Adrenal gland (tissue), 12 donors: ENCODE data around the gene OGDH. TPM values are rescaled to one million over a fixed set of nuclear protein-coding genes. Genes with fewer than 3 reads are reported as not detected.

Source experiments
- DNase-seq, 7 donors: peaks; one replicate each; pipeline ENCODE4 v3.0.0-alpha.2; 2019 to 2020
- H3K27ac ChIP-seq, 5 donors: fragments of 200-600 bp; sonication (generic) in 4 of 5; 1 replicate in 3 of 5; 2 replicates in 2 of 5; pipeline versions ENCODE4 v1.5.1 to v1.8.0; 2016 to 2020; ENCODE audit warnings: mild to moderate bottlenecking in 1 of 5
- H3K27me3 ChIP-seq: fragments of 200-600 bp; 2 replicates; pipeline ENCODE4 v1.8.0; 2021
- H3K36me3 ChIP-seq, 2 donors: fragments of 200-600 bp; replicated peaks in 1 of 2; 1 replicate in 1 of 2; 2 replicates in 1 of 2; pipeline versions ENCODE4 v1.5.1 to v1.8.0; 2018 to 2022
- H3K4me1 ChIP-seq, 2 donors: fragments of 200-600 bp; replicated peaks in 1 of 2; 1 replicate in 1 of 2; 2 replicates in 1 of 2; pipeline versions ENCODE4 v1.5.1 to v1.8.0; 2018 to 2021
- H3K4me3 ChIP-seq, 4 donors: fragments of 200-600 bp; sonication (generic) in 3 of 4; one replicate each; pipeline ENCODE4 v1.5.1; 2016 to 2018
- H3K9me3 ChIP-seq, 3 donors: fragments of 200-600 bp; sonication (generic) in 1 of 3; replicated peaks in 1 of 3; 1 replicate in 2 of 3; 2 replicates in 1 of 3; pipeline versions ENCODE4 v1.5.1 to v1.8.0; 2016 to 2021
- POLR2A ChIP-seq, 2 donors: fragments of 450-650 bp; IDR thresholded peaks; one replicate each; pipeline ENCODE4 v1.6.1; 2017; ENCODE audit warnings: antibody characterized with exemption in 2 of 2, mild to moderate bottlenecking in 2 of 2, moderate library complexity in 1 of 2
- WGBS, 4 donors: extraction: QIAGEN DNeasy Blood & Tissue Kit in 2 of 4; methylation state at CpG; one replicate each; pipeline versions ENCODE4 v1.1.5 to v1.1.7; 2013 to 2017; 5-methylcytosine and 5-hydroxymethylcytosine counted together
- intact Hi-C, 2 donors: fragments of 100-400 bp; cut with DNase I; formaldehyde crosslinking; loops; one replicate each; pipeline versions ENCODE4 v1.14.1 to v1.15.0; 2022 to 2023
- polyA plus RNA-seq, 3 donors: library from polyadenylated mRNA; stranded (reverse); fragments of 200-250 nt in 2 of 3; fragments of 350-450 nt in 1 of 3; fragmentation: Illumina TruSeq in 1 of 3; extraction: RNeasy Lipid Tissue Mini Kit (QIAGEN cat#74804) in 1 of 3; gene quantifications; one replicate each; pipeline ENCODE4 v1.2.3, GENCODE V29; 2013 to 2014
- total RNA-seq, 9 donors: library from RNA; depleted of rRNA in 4 of 9; stranded (reverse); fragments of >200 nt in 4 of 9; fragments of 120-200 nt in 1 of 9; fragmentation: NEBNext Ultra II Directional in 1 of 9; extraction: Animal tissue kit (Norgen Biotek cat#: 25700) in 1 of 9; gene quantifications; one replicate each; pipeline versions ENCODE4 v1.1.0 to v1.2.4, GENCODE V29; 2013 to 2023
- TF ChIP-seq, protein P1 (sequence below), 6 experiments: fragments of 450-650 bp in 4 of 6; fragments of 200-600 bp in 2 of 6; sonication (generic) in 1 of 6; IDR thresholded peaks; 1 replicate in 5 of 6; 2 replicates in 1 of 6; pipeline versions ENCODE4 v1.5.1 to v1.8.0; 2016 to 2021; ENCODE audit warnings: antibody characterized with exemption in 6 of 6, mild to moderate bottlenecking in 2 of 6, moderate library complexity in 1 of 6
- donor health status: healthy with polysubstance abuse.
- donor health status: Bipolar disorder and iron deficiency.
- donor health status: DM: yes; HTN: yes; CAD: no.
- donor health status: DM: no; HTN: no; CAD: no.
- donor health status: DM: no; HTN: no; CAD: no.
- donor health status: DM: yes; HTN: yes; CAD: no.

The OGDH gene
- total and polyA plus RNA-seq, 12 donors, result 46.0 to 284 (median 144) TPM

GRCh38 chr7:44618753-44619152, 12.3 kb downstream of the OGDH start:
- no peak for DNase-seq
- no peaks in the 10 kb centered on the region for H3K27me3 ChIP-seq
- 85 to 100% (median 92%) methylated on average over 3 of the region's 3 CpGs for WGBS, 4 donors
- intact Hi-C loops, result no loop called here
- H3K4me3 ChIP-seq, result no peak overlapping the region
- peaks cover 38 to 56% of the 10 kb centered on the region in 2 donors for H3K4me1 ChIP-seq
- TF ChIP-seq, protein P1, sequence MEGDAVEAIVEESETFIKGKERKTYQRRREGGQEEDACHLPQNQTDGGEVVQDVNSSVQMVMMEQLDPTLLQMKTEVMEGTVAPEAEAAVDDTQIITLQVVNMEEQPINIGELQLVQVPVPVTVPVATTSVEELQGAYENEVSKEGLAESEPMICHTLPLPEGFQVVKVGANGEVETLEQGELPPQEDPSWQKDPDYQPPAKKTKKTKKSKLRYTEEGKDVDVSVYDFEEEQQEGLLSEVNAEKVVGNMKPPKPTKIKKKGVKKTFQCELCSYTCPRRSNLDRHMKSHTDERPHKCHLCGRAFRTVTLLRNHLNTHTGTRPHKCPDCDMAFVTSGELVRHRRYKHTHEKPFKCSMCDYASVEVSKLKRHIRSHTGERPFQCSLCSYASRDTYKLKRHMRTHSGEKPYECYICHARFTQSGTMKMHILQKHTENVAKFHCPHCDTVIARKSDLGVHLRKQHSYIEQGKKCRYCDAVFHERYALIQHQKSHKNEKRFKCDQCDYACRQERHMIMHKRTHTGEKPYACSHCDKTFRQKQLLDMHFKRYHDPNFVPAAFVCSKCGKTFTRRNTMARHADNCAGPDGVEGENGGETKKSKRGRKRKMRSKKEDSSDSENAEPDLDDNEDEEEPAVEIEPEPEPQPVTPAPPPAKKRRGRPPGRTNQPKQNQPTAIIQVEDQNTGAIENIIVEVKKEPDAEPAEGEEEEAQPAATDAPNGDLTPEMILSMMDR (IDR thresholded peaks at IDR 0.05), result no peak
- TF ChIP-seq POLR2A (IDR thresholded peaks at IDR 0.05), result no peak
- no peaks in the 10 kb centered on the region for H3K36me3 ChIP-seq
- no peak overlapping the region for H3K27ac ChIP-seq
- no peaks in the 10 kb centered on the region for H3K9me3 ChIP-seq

DNA sequence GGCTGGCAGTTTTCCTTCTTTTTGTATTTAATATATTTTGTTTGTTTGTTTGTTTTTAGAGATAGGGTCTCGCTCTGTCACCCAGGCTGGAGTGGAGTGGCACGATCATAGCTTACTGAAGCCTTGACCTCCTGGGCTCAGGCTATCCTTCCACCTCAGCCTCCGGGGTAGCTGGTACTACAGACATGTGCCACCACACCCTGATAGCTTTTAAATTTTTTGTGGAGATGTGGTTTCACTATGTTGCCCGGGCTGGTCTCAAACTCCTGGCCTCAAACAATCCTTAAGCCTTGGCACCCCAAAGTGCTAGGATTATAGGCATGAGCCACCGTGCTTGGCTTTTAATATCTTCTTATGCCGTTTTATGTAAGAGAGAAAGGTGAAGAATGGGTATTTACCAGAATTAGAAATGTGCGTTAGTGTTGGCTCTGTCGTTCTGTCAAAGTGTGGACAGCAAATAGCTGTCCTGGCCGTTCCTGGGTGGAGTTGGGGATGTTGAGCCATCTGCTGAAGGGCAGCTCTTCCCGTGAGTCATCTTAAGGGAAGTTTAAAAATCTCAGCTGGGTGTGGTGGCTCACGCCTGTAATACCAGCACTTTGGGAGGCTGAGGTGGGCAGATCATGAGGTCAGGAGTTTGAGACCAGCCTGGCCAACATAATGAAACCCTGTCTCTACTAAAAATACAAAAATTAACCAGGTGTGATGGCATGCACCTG, 14.8 kb downstream of the OGDH start:
- TF ChIP-seq POLR2A (IDR thresholded peaks at IDR 0.05), result no peak
- TF ChIP-seq, protein P1 (IDR thresholded peaks at IDR 0.05), result no peak
- 61 to 66% (median 62%) methylated on average over 11 of the region's 11 CpGs for WGBS, 4 donors
- H3K4me3 ChIP-seq, result no peak overlapping the region
- H3K36me3 ChIP-seq, result peaks cover 0 to 15% of the 10 kb centered on the region in 2 donors
- DNase-seq, result peak in 5 of 7 donors; percentile 66 to 76 (median 68)
- peaks cover 31 to 56% of the 10 kb centered on the region in 2 donors for H3K4me1 ChIP-seq
- H3K9me3 ChIP-seq, result no peaks in the 10 kb centered on the region
- H3K27ac ChIP-seq, result peak overlapping the region; percentile 80 to 90 (median 83)
- H3K27me3 ChIP-seq, result no peaks in the 10 kb centered on the region
- intact Hi-C loops, result no loop called here

- WGBS, 4 donors, result 75 to 95% (median 82%) methylated on average over 5 of the region's 5 CpGs
- Histone ChIP-seq H3K4me1 (peaks cover 31 to 56% of the 10 kb centered on the region in 2 donors), H3K27ac (peak overlapping the region; percentile 80 to 90 (median 83)), H3K27me3 (no peaks in the 10 kb centered on the region), H3K9me3 (no peaks in the 10 kb centered on the region), H3K4me3 (no peak overlapping the region), H3K36me3 (peaks cover 0 to 19% of the 10 kb centered on the region in 2 donors)
- no peak for DNase-seq
- TF ChIP-seq, protein P1 (IDR thresholded peaks at IDR 0.05), result no peak
- no peak for TF ChIP-seq POLR2A (IDR thresholded peaks at IDR 0.05)
- intact Hi-C loops, result no loop called here
Measured at GRCh38 chr7:44621750-44622103, 15.3 kb downstream of the OGDH start.

DNA sequence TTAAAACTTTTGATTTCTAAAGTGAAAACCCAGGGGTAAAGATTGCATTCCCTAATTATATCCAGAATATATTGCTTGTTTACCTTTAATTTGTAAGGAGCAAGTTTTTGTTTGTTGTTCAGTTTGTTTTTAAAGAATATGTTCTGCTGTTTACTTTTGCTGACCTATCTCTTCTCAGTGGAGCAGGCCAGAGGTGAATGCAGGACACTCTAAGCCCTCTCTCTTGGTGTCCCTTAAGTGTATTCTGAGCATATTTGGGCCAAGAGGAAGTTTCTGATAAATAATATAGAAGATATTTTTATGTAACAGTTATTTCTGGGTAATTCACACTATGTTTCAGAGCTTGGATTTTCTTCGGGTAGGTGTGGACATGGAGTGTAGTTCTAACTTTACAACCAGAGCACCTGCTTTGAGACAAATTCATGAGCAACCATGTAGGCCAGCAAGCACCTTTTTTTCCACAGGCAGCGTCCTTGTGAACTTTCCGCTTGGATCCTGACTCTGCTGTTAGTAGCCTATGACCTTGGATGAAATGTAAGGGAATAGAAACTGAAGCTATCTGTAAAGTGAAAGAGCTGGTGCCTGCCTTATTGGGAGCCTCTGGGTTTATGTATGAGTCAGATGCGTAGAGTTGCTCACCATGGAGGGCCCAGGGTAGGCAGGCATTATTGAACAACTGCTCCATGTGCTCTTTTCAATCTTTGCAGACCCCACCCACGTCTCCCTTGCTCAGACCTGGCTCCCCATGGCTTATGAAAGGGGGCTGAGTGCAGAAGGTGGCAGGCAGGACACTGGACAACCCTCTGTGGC, 16.1 kb downstream of the OGDH start:
- peak overlapping the region in 1 of 4 donors; percentile 1 for H3K4me3 ChIP-seq
- peak; percentile 45 to 79 (median 72) for DNase-seq
- H3K36me3 ChIP-seq, result peaks cover 0 to 26% of the 10 kb centered on the region in 2 donors
- no peaks in the 10 kb centered on the region for H3K27me3 ChIP-seq
- TF ChIP-seq, protein P1 (IDR thresholded peaks at IDR 0.05), result no peak
- TF ChIP-seq POLR2A (IDR thresholded peaks at IDR 0.05), result peak in 1 of 2 donors; percentile 52
- WGBS, 4 donors, result 37 to 41% (median 40%) methylated on average over 5 of the region's 5 CpGs
- intact Hi-C loops, result no loop called here
- H3K9me3 ChIP-seq, result no peaks in the 10 kb centered on the region
- H3K4me1 ChIP-seq, result peaks cover 27 to 50% of the 10 kb centered on the region in 2 donors
- H3K27ac ChIP-seq, result peak overlapping the region; percentile 80 to 90 (median 83)
